CD4-positive, alpha-beta T cell treated with Interleukin-4 for 4 hours (primary cell): ENCODE measurements around the gene PARD3.
A peak's percentile ranks its signal among the peaks of the same experiment; 100 is the strongest.

Experiments used
- DNase-seq: peaks from one replicate; pipeline ENCODE4 v3.0.0-alpha.2; 2020

Gene PARD3

DNA sequence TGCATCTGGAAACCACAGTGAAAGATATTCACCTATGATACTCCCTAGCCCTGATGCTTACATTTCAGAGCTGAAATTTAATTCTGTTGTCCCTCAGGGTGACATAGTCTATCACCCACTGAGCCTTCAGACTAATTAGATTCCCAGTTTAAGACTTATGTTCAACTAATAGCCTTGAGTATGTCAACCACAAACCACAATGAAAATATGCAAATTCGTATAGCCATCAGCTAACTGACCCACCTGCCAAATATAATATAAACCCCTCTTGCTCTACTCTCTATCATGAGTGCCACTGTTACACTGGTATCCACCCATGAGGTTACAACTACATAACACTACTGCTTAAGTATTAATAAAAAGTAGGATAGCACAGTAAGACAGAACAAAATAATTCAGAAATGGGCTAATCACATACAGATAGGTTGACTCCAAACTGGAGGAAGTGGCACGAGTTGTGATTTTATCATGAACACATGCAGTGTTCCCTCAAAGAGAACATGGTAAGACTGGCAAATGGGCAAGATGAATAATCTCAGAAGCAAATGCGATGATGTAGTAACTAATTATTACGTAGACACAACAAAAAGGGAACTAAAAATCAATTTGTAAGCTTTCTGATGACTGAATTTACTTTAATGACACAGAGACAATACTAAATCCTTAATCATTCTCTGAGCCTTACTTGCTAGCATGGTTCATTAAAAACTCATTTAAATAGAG, 290.6 kb downstream of the PARD3 start:
- no peak for DNase-seq

DNA sequence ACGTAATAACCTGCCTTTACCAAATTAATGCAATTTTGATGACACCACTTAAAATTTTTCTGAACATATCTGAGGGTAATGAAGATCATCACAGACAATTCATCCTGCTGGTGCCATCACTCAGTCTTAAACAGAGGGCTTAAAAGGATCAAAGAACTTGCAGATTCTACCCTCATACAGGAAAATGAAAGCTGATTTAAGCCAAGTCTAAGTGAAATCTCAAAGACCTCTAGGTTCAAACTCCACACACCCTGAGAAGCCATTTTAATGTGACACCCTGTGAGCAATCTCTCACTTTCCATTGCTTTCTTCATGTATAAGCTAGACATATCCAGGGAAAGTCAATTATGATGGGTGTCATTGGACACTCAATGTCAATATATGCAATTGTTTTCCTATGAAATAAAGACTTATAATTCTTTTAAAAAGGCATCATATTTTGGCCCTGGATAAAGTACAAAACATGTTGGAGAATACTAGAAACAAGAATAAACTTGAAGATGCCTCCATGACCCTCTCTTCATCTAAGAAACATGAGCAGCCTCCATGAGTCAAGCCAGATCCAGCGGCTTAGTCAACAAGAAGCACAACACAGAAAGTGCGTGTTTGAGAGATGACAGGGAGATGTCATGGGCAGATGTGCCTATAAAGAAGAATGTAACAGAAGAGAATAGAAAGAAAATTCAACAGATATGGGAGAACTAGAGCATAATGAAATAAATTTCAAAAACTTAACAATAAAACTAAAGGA, 291.9 kb downstream of the PARD3 start:
- DNase-seq, result no peak

DNA sequence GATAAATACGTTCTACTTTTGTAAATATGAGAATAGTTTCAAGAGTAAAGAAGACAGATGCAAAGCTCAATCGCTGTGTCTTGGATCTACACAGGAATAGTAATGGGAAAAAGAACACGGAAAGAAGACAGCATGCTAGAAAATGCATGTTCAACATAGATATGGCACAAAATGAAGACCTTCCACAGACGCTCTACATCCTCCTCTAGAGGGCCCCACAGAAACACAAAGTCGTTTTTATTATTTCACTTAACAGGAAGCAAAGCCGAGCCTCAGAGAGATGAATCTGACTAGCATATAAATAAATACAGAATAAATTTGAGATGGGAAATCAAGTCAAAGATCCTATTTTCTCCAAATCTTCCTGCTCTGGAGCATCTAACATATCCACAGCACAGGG, 292.6 kb downstream of the PARD3 start:
- peak; percentile 3 for DNase-seq

DNA sequence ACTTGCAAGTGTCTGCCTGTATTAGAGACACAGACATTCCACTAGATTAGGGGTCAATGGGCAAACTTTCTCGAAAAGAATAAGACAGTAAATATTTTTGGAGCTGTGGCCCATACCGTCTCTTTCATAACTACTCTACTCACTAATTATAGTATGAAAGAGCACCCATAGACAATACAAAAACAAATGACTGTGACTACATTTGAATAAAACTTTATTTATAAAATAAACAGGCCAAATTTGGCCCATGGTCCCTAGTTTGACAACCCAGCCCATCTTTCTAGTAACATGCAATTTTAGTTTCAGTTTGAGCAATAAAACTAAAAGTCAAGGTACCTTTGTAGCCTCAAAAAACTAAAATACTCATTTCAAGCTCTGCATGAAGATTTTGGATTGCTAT, 294.6 kb downstream of the PARD3 start:
- no peak for DNase-seq

DNA sequence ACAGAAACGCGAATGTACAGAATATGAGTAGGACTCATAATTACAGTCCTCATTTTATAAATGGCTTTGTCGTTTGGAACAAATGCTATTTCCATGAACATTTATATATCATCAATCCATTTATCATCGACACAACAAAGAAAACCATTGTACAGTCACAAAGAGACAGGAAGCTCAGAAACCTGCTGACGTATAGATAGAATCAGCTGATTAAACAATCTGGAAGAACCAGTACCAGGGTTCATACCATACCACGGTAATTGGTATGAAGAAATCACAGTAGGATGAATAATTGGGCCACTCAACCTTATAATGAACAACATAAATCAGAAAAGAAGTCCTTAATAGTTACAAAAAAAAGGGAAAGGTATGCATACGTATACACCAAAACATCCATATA, 295.0 kb downstream of the PARD3 start:
- DNase-seq, result no peak

GRCh38 chr10:34514290-34514689, 300.8 kb downstream of the PARD3 start:
- no peak for DNase-seq

- DNase-seq, result no peak
Observed at GRCh38 chr10:34513636-34514035, 301.5 kb downstream of the PARD3 start.

DNA sequence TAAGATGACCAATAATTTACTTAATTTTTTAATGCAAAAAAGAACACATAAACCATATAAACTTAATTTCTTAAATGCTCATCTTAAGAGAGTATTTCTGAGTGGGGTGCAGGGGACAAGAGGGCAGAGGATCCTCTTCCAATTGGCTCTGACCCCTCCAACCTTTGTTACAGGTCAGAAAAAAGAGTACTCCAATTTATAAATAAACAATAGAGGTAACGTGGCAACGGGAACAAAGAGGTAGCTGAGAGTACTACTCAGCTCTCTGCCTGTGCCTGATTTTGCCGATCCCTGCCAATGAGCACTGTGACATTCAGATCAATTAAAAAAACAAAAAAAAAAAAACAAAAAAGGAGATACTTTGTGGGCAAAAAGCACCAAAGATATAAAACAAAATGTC, 307.9 kb downstream of the PARD3 start:
- no peak for DNase-seq

GRCh38 chr10:34506786-34507185, 308.3 kb downstream of the PARD3 start:
- no peak for DNase-seq

GRCh38 chr10:34505338-34505737, 309.8 kb downstream of the PARD3 start:
- no peak for DNase-seq

- DNase-seq, result no peak
Observed at GRCh38 chr10:34504534-34504933, 310.6 kb downstream of the PARD3 start.

DNA sequence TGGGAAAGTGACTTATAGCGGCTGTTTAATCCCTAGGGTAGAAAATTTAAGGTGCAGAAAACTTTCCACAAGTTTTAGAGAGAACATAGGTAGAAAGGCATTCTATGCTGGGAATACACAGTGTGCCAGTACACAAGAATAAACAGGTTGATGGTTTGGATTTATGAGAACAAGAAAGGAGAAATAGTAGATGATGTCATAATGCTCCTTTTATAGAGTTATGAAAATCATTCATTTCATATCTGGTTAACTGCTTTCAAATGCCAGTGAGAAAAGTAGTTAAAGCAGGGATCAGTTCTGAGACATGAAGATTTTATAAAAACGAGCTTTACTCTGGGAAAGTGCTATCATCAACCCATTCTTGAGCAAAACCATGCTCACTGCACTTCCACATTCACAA, 311.4 kb downstream of the PARD3 start:
- no peak for DNase-seq

DNA sequence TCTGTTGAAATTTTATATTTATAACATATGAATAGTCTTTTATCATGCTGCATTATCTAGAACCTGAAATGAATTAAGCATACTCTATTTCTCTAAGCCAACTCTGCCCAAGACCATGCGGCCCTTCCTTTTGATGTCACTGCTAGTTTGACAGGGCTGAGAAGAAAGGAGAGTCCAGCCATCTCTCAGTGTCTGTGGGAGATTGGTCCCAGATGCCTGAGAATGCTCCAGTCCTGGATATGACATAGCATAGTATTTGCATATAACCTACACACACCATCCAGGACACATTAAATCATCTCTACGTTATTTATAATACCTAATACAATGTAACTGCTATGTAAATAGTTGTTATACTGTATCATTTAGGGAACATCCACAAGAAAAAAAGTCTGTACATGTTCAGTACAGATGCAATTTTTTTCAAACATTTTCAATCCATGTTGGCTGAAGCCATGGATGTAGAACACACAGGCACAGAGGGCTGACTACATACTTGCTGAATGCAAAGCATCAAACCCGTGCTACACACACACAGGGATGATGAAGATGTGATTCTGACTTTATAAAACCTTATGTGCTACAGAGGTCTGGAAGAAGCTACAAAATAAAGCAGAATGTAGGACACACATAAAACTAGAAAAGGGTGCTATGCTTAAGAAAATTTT, 315.4 kb downstream of the PARD3 start:
- no peak for DNase-seq

DNA sequence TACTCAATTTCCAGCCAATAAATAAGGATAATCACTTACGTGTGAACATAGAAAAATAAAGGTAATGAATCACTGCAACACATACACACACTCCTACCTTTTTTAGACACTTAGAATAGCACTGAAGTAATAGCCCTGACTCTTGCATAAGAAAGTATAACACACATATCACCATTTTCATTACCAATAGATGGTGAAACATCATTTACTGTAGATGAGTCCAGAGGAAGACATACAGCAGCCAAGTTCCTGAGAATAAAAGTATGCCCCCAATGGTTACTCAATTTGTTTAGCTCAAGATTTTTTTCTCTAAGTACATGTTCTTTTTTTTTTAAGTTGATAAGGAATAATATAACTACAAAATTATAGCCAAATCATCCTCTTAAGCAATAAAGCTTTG, 316.3 kb downstream of the PARD3 start:
- DNase-seq, result no peak

DNA sequence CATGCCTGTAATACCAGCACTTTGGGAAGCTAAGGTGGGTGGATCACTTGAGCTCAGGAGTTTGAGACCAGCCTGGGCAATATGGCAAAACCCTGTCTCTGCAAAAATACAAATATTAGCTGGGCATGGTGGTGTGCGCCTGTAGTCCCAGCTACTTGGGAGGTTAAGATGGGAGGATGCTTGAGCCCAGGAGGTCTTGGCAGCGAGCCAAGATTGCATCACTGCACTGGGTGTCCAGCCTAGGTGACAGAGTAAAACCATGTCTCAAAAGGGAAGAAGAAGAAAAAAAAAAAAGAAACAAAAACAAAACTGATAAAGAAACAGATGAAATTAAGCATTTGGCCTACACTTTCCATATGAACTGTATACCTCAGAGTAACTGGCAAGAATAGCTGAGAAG, 319.2 kb downstream of the PARD3 start:
- no peak for DNase-seq

GRCh38 chr10:34494012-34494411, 321.1 kb downstream of the PARD3 start:
- no peak for DNase-seq

DNA sequence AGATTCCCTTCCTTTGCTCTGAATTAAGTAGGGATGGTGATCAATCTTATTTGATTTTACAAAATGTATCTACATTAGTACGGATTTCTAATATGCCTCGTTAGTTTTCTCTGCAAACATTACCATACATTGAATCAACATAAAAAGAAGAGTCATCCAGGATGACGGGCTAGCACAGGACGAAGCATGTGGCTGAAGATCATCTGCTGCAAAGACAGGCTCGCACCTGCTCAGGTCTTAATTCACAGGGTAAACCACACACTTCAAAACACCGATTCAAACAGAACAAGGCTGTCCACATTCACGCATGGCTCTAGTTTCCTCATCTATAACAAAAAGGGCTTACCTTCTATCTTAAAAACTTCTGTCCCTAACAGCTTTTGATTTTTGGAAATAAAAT, 323.0 kb downstream of the PARD3 start:
- DNase-seq, result no peak

DNA sequence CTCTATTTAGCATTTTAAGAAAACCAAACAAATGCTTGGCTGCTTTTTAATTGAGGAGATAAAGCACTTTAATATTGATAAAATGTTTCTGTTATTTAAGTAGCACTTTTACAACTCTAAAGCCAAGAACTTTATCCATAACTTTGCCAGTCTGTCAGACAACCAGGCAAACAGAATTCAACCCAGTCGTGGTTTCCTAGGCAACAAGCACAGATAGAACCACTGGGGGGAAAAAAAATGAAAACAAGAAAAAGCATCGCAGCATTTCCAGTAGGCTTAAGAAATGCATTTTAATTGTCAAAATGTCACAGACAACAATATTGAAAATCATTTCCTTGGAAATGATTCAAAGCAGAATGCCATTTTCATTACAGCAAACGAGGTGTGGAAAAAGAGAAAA, 323.4 kb downstream of the PARD3 start:
- DNase-seq, result no peak

- DNase-seq, result no peak
Observed at GRCh38 chr10:34489973-34490745, 324.9 kb downstream of the PARD3 start.

DNA sequence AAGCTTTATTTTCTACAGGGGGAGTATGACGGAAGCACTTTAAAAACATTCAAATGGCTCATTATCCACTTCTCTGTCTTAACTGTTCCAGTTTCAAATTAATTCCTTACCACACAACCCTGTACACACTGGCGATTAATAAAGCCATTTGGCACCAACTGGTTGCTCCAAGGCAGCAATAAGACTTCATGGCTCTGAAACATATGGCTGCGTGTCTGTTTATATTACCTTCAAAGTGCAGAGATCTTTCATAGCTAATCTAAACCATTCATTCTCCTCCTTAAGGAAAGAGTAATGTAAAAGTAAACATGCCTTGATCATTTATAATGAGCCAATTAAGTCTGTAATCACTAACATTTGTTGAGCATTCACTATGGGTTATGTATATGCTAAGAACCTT, 325.7 kb downstream of the PARD3 start:
- DNase-seq, result no peak

- no peak for DNase-seq
Observed at GRCh38 chr10:34488476-34489130, 326.5 kb downstream of the PARD3 start.

GRCh38 chr10:34486008-34486407, 329.1 kb downstream of the PARD3 start:
- DNase-seq, result no peak

GRCh38 chr10:34484164-34484563, 330.9 kb downstream of the PARD3 start:
- DNase-seq, result no peak
